Peyer's patch (tissue), 4 donors: ENCODE results near the gene CGB7. TPM values are rescaled to one million over a fixed set of nuclear protein-coding genes. Genes with fewer than 3 reads are reported as not detected.

Experiments
- DNase-seq, 3 donors: peaks; one replicate each; pipeline ENCODE4 v3.0.0-alpha.2; 2017 to 2019
- H3K27ac ChIP-seq, 4 donors: fragments of 200-600 bp; sonication (generic); one replicate each; pipeline ENCODE4 v1.5.1; 2016 to 2019
- H3K27me3 ChIP-seq, 2 donors: fragments of 200-600 bp; sonication (generic); one replicate each; pipeline ENCODE4 v1.5.1; 2019
- H3K36me3 ChIP-seq, 3 donors: fragments of 200-600 bp; sonication (generic); one replicate each; pipeline ENCODE4 v1.5.1; 2016 to 2019
- H3K4me1 ChIP-seq, 4 donors: fragments of 200-600 bp; sonication (generic); one replicate each; pipeline ENCODE4 v1.5.1; 2016 to 2019
- H3K4me3 ChIP-seq, 4 donors: fragments of 200-600 bp; sonication (generic); 1 replicate in 3 of 4; 2 replicates in 1 of 4; pipeline ENCODE4 v1.5.1; 2016 to 2019; ENCODE audit warnings: mild to moderate bottlenecking in 1 of 4
- H3K9me3 ChIP-seq, 4 donors: fragments of 200-600 bp; sonication (generic); one replicate each; pipeline ENCODE4 v1.5.1; 2016 to 2019; ENCODE audit warnings: mild to moderate bottlenecking in 1 of 4
- POLR2A ChIP-seq, 2 donors: fragments of 450-650 bp; IDR thresholded peaks; one replicate each; pipeline ENCODE4 v1.5.1; 2017; ENCODE audit warnings: antibody characterized with exemption in 2 of 2, mild to moderate bottlenecking in 2 of 2, moderate library complexity in 2 of 2
- total RNA-seq, 4 donors: library from RNA; depleted of rRNA; stranded (reverse); fragments of >200 nt; gene quantifications; one replicate each; pipeline ENCODE4 v1.1.0, GENCODE V29; 2016
- TF ChIP-seq, protein P1 (sequence below), 6 experiments: fragments of 450-650 bp in 4 of 6; fragments of 200-600 bp in 2 of 6; sonication (generic) in 1 of 6; IDR thresholded peaks; one replicate each; pipeline ENCODE4 v1.5.1; 2017 to 2019; ENCODE audit warnings: antibody characterized with exemption in 6 of 6, mild to moderate bottlenecking in 3 of 6, moderate library complexity in 1 of 6

CGB7 gene
- total RNA-seq, 4 donors from 2014 or later: not detected

DNA sequence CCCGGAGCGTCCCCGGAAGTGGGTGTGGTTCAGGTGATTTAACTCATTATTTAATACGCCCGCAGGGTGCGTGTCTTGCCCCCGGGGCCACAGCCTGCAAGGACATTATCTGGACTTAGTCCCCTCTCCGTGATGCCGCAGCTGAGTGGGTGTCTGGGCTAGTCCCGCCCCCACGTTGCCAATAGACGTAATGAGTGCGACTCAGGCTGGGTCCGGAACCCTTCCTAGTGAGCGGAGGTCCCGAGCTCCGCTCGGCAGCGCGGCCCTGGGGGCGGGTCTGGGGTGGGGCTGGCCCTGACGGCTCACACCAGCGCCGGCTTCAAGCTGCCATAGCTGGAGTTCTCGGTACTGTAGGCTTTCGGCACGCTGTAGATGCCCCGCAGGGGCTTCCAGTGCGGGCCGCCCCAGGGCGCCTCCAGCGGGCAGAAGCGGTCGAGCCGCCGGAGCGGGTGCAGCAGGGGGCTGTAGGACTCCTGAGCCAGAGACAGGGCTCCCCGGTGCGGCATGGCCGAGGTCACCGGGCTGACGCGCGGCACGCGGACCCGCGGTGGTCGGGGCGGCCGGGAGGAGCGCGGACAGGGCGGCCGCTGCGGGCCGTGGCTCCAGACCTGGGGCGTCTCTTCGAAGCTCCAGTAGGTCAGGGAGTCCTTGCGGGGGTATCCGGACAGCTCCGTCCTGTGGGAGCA is 39.7 kb downstream of the CGB7 start:
- peaks cover 0 to 4% (median 0%) of the 10 kb centered on the region in 3 donors for H3K36me3 ChIP-seq
- peak overlapping the region in 3 of 4 donors; percentile 4 to 64 (median 51) for H3K27ac ChIP-seq

DNA sequence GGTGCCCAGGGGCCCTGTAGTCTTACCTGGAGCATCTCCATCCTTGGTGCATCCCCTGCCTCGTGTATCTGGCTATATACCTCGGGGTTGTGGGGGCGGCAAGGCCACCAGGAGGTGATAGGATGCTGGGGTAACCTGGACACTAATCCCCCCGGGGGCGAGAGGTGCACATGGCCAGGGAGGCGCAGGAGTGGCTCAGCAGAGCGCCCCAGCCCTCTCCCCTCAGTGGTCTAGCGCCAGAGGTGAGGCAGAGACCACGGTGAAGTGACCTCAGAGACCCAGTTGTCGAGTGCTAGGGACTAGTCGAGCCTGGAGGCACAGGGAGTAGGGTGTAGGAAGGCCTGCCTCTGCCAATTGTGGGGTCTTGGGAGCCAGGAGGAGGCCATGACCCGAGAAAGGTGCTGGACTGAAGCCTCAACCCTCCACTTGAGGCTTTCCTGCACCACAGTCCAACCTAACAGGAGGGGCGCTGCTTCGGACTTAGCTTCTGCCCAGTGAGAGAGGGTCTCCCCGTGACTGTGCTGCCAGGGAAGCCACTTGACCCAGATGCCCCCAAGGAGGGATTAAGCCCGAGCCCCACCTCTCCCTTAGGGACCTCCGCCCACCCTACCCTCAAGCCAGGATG is 40.4 kb downstream of the CGB7 start, which contains the start of gene LHB:
Gene LHB (minus strand): TSS at position 51 of the 625 bp plus-strand sequence. CDS start 10 bp downstream, at position 41.
- H3K27me3 ChIP-seq: peaks cover 0 to 4% of the 10 kb centered on the region in 2 donors
- H3K4me1 ChIP-seq: peaks cover 0 to 26% (median 9%) of the 10 kb centered on the region in 4 donors
- no peak for DNase-seq
- H3K4me3 ChIP-seq: peak within 1 kb of the TSS; percentile 35 to 63 (median 56)
- H3K9me3 ChIP-seq: no peaks in the 10 kb centered on the region
- H3K27ac ChIP-seq: peak within 1 kb of the TSS in 3 of 4 donors; percentile 4 to 64 (median 51)
- TF ChIP-seq POLR2A (IDR thresholded peaks at IDR 0.05): no peak
- TF ChIP-seq, protein P1, sequence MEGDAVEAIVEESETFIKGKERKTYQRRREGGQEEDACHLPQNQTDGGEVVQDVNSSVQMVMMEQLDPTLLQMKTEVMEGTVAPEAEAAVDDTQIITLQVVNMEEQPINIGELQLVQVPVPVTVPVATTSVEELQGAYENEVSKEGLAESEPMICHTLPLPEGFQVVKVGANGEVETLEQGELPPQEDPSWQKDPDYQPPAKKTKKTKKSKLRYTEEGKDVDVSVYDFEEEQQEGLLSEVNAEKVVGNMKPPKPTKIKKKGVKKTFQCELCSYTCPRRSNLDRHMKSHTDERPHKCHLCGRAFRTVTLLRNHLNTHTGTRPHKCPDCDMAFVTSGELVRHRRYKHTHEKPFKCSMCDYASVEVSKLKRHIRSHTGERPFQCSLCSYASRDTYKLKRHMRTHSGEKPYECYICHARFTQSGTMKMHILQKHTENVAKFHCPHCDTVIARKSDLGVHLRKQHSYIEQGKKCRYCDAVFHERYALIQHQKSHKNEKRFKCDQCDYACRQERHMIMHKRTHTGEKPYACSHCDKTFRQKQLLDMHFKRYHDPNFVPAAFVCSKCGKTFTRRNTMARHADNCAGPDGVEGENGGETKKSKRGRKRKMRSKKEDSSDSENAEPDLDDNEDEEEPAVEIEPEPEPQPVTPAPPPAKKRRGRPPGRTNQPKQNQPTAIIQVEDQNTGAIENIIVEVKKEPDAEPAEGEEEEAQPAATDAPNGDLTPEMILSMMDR (IDR thresholded peaks at IDR 0.05): no peak
- H3K36me3 ChIP-seq: peaks cover 0 to 7% (median 0%) of the 10 kb centered on the region in 3 donors

More for the DNA sequence above, 39.7 kb downstream of the CGB7 start:
- H3K4me3 ChIP-seq: peak overlapping the region; percentile 35 to 63 (median 56)
- peak; percentile 49 to 84 (median 75) for DNase-seq
- H3K4me1 ChIP-seq: peaks cover 0 to 26% (median 9%) of the 10 kb centered on the region in 4 donors
- H3K27me3 ChIP-seq: peaks cover 0 to 4% of the 10 kb centered on the region in 2 donors
- H3K9me3 ChIP-seq: no peaks in the 10 kb centered on the region
- peak in 1 of 2 donors; percentile 55 for TF ChIP-seq POLR2A (IDR thresholded peaks at IDR 0.05)
- TF ChIP-seq, protein P1 (IDR thresholded peaks at IDR 0.05): peak; percentile 36 to 55 (median 46)

DNA sequence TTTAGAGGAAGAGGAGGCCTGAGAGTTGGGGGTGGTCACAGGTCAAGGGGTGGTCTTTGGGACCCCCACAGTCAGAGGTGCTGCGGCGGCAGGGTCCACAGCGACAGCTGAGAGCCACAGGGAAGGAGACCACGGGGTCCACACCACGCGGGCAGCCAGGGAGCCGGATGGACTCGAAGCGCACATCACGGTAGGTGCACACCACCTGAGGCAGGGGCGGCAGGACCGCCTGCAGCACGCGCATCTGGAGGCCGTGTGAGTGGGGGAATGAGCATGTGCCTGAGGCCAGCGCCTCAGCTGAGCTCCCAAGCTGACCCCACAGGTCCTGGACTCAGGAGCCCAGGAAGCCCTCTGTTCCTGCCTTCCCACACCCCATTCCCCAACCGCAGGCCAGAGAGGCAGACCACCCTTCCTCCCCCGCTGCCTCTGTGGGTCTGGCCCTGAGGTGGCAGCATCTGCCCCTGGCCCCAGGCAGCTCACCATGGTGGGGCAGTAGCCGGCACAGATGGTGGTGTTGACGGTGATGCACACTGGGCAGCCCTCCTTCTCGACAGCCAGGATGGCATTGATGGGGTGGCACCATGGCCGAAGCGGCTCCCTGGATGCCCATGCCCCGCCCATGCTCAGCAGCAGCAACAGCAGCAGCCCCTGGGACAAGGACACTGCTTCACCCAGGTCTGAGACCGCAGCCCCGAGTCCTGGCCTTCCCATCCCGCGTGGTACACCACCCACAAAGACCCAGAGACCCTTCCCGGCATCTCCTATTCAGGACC is 41.3 kb downstream of the CGB7 start:
- no peaks in the 10 kb centered on the region for H3K9me3 ChIP-seq
- no peak overlapping the region for H3K27ac ChIP-seq
- peaks cover 0 to 4% of the 10 kb centered on the region in 2 donors for H3K27me3 ChIP-seq
- H3K4me3 ChIP-seq: no peak overlapping the region
- DNase-seq: no peak
- H3K36me3 ChIP-seq: peaks cover 0 to 16% (median 0%) of the 10 kb centered on the region in 3 donors
- TF ChIP-seq, protein P1 (IDR thresholded peaks at IDR 0.05): no peak
- TF ChIP-seq POLR2A (IDR thresholded peaks at IDR 0.05): no peak
- H3K4me1 ChIP-seq: peaks cover 0 to 26% (median 9%) of the 10 kb centered on the region in 4 donors

DNA sequence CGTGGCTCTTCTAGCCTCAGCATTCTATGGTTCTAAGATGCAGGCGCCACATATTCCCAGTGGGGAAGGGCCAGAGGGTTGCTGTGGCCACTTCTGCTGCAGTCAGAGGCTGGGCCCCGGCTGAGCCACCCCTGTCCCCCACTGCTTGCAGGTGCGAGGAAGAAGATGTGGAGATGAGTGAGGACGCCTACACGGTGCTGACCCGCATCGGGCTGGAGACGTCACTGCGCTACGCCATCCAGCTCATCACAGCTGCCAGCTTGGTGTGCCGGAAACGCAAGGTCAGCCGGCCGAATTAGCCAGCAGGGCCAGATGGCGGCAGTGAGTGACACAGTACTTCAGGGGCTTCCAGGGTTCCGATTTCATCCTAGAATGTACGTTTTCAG is 42.7 kb downstream of the CGB7 start:
- peaks cover 0 to 26% (median 9%) of the 10 kb centered on the region in 4 donors for H3K4me1 ChIP-seq
- H3K36me3 ChIP-seq: peaks cover 0 to 30% (median 0%) of the 10 kb centered on the region in 3 donors
- no peak for DNase-seq
- no peak overlapping the region for H3K27ac ChIP-seq
- TF ChIP-seq POLR2A (IDR thresholded peaks at IDR 0.05): no peak
- TF ChIP-seq, protein P1 (IDR thresholded peaks at IDR 0.05): no peak
- H3K4me3 ChIP-seq: no peak overlapping the region
- peaks cover 0 to 4% of the 10 kb centered on the region in 2 donors for H3K27me3 ChIP-seq
- no peaks in the 10 kb centered on the region for H3K9me3 ChIP-seq

DNA sequence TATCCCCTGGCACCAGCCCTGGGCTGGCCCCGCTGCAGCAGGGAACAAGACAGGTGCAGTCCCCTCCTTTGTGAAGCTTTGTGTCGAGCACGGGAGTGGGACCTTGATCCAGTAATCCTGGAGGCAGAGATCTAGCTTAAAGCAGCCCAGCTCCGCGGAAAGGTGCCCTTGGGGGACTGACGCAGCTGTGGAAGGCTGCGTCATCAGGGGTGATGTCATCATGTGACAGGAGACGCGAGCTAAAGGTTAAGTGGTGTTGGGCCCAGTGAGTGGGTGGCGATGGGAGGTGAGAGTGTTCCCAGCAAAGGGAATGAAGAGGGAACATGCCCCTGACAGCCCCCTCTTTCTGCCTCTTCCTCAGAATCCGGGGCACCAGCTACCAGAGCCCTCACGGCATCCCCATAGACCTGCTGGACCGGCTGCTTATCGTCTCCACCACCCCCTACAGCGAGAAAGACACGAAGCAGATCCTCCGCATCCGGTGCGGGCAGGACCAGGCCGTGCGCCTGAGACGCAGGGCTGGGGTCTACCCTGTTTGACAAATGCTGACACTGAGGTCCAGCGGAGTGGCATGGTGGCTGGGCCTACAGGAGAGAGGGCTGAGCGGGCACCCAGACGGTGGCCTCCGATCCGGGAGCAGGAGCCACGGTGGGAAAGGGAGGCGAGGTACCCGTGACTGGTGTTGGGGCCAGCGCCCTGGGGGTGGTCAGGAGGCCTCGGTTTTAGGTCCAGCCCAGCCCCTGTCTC is 43.3 kb downstream of the CGB7 start:
- Histone ChIP-seq H3K27me3 (peaks cover 0 to 4% of the 10 kb centered on the region in 2 donors), H3K27ac (no peak overlapping the region), H3K36me3 (peaks cover 0 to 34% (median 0%) of the 10 kb centered on the region in 3 donors), H3K9me3 (no peaks in the 10 kb centered on the region), H3K4me3 (no peak overlapping the region), H3K4me1 (peaks cover 0 to 22% (median 7%) of the 10 kb centered on the region in 4 donors)
- no peak for TF ChIP-seq POLR2A (IDR thresholded peaks at IDR 0.05)
- TF ChIP-seq, protein P1 (IDR thresholded peaks at IDR 0.05): no peak
- DNase-seq: no peak
